HG03066 (cell line): ENCODE measurements around the gene MT1B.
"Not testable (repeated sequence)": the region's sequence is repeated elsewhere in the genome, so short reads cannot be mapped to it uniquely, and the experiment has no call there.

Source experiments
- ATAC-seq: cut with Tn5 transposase; IDR thresholded peaks from one replicate; pipeline ENCODE4 v1.9.1; 2021; ENCODE audit warnings: low read depth; ENCODE audit not compliant: unreplicated experiment

The MT1B gene

GRCh38 chr16:56665286-56666261 is 13.9 kb downstream of the MT1B start:
- not testable (repeated sequence) for ATAC-seq

GRCh38 chr16:56667581-56668571 is 16.2 kb downstream of the MT1B start, which contains the start of gene MT1G:
Gene MT1G, minus strand, starts transcription at chr16:56668065. Its CDS starts 72 bp downstream, at chr16:56667993.
- ATAC-seq: no peak

GRCh38 chr16:56669005-56669839 is 17.5 kb downstream of the MT1B start, which contains the start of gene MT1H:
Gene MT1H, plus strand, starts transcription at chr16:56669814. Its CDS starts 71 bp downstream, at chr16:56669885.
- no peak for ATAC-seq

- no peak for ATAC-seq
Measured at GRCh38 chr16:56669840-56670619, 18.3 kb downstream of the MT1B start.

- no peak for ATAC-seq
Measured at GRCh38 chr16:56670620-56670934, 18.9 kb downstream of the MT1B start.

GRCh38 chr16:56671691-56672090 is 20.0 kb downstream of the MT1B start:
- not testable (repeated sequence) for ATAC-seq

GRCh38 chr16:56672171-56672570 is 20.5 kb downstream of the MT1B start:
- not testable (repeated sequence) for ATAC-seq

GRCh38 chr16:56672761-56673536 is 21.3 kb downstream of the MT1B start:
- ATAC-seq: no peak

GRCh38 chr16:56673921-56674320 is 22.2 kb downstream of the MT1B start:
- ATAC-seq: no peak

- not testable (repeated sequence) for ATAC-seq
Measured at GRCh38 chr16:56674570-56674969, 22.9 kb downstream of the MT1B start.

- no peak for ATAC-seq
Measured at GRCh38 chr16:56675685-56676210, 24.1 kb downstream of the MT1B start.

- no peak for ATAC-seq
Measured at GRCh38 chr16:56677474-56677873, 25.8 kb downstream of the MT1B start.

GRCh38 chr16:56679078-56679730 is 27.5 kb downstream of the MT1B start:
- ATAC-seq: no peak

- ATAC-seq: no peak
Measured at GRCh38 chr16:56679818-56680217, 28.1 kb downstream of the MT1B start.

- ATAC-seq: peak; percentile 98
Measured at GRCh38 chr16:56681939-56682702, 30.4 kb downstream of the MT1B start, which contains the start of gene MT1X. Gene MT1X, plus strand, starts transcription at chr16:56682470. Its CDS starts 71 bp downstream, at chr16:56682541.

GRCh38 chr16:56682703-56683397 is 31.2 kb downstream of the MT1B start:
- ATAC-seq: peak; percentile 14
